ENCODE measurements around the gene FMOD. TPM values are rescaled to one million over a fixed set of nuclear protein-coding genes. Genes with fewer than 3 reads are reported as not detected.

FMOD gene
- total RNA-seq, 1 donor from 2014 or later, result 2.5 TPM

GRCh38 chr1:203311368-203312301 is 39.3 kb downstream of the FMOD start:
- Mint-ChIP-seq H3K9me3 (ENCODE audit: low read depth) (no peaks in the 10 kb centered on the region), H3K4me3 (ENCODE audit: low read depth) (no peak overlapping the region), H3K27ac (peak overlapping the region; percentile 45), H3K27me3 (no peaks in the 10 kb centered on the region), H3K4me1 (ENCODE audit: low read depth) (peaks cover 37% of the 10 kb centered on the region), H3K36me3 (ENCODE audit: insufficient read depth) (peaks cover 32% of the 10 kb centered on the region)
- TF ChIP-seq CTCF (IDR thresholded peaks at IDR 0.05; ENCODE audit: unreplicated experiment), result no peak
- DNase-seq (ENCODE audit: low spot score, unreplicated experiment), result no peak

- Mint-ChIP-seq H3K36me3 (ENCODE audit: insufficient read depth) (peaks cover 29% of the 10 kb centered on the region), H3K4me1 (ENCODE audit: low read depth) (peaks cover 37% of the 10 kb centered on the region), H3K9me3 (ENCODE audit: low read depth) (no peaks in the 10 kb centered on the region), H3K4me3 (ENCODE audit: low read depth) (peak overlapping the region; percentile 95), H3K27ac (peak overlapping the region; percentile 2), H3K27me3 (no peaks in the 10 kb centered on the region)
- DNase-seq (ENCODE audit: low spot score, unreplicated experiment), result no peak
- no peak for TF ChIP-seq CTCF (IDR thresholded peaks at IDR 0.05; ENCODE audit: unreplicated experiment)
These were observed 42.0 kb downstream of the FMOD start for GRCh38 chr1:203308923-203309331.

- H3K4me1 Mint-ChIP-seq (ENCODE audit: low read depth), result peaks cover 42% of the 10 kb centered on the region
- peak overlapping the region; percentile 95 for H3K4me3 Mint-ChIP-seq (ENCODE audit: low read depth)
- no peaks in the 10 kb centered on the region for H3K9me3 Mint-ChIP-seq (ENCODE audit: low read depth)
- H3K27ac Mint-ChIP-seq, result peak overlapping the region; percentile 40
- no peak for TF ChIP-seq CTCF (IDR thresholded peaks at IDR 0.05; ENCODE audit: unreplicated experiment)
- no peak for DNase-seq (ENCODE audit: low spot score, unreplicated experiment)
- H3K36me3 Mint-ChIP-seq (ENCODE audit: insufficient read depth), result peaks cover 25% of the 10 kb centered on the region
- no peaks in the 10 kb centered on the region for H3K27me3 Mint-ChIP-seq
These were observed 42.5 kb downstream of the FMOD start for GRCh38 chr1:203308328-203308922.

- DNase-seq (ENCODE audit: low spot score, unreplicated experiment), result no peak
- H3K4me3 Mint-ChIP-seq (ENCODE audit: low read depth), result peak overlapping the region; percentile 95
- H3K9me3 Mint-ChIP-seq (ENCODE audit: low read depth), result no peaks in the 10 kb centered on the region
- H3K27ac Mint-ChIP-seq, result peak overlapping the region; percentile 40
- peaks cover 25% of the 10 kb centered on the region for H3K36me3 Mint-ChIP-seq (ENCODE audit: insufficient read depth)
- H3K27me3 Mint-ChIP-seq, result no peaks in the 10 kb centered on the region
- H3K4me1 Mint-ChIP-seq (ENCODE audit: low read depth), result peaks cover 45% of the 10 kb centered on the region
- no peak for TF ChIP-seq CTCF (IDR thresholded peaks at IDR 0.05; ENCODE audit: unreplicated experiment)
These were observed 43.2 kb downstream of the FMOD start for GRCh38 chr1:203307641-203308126.

- Mint-ChIP-seq H3K27me3 (no peaks in the 10 kb centered on the region), H3K9me3 (ENCODE audit: low read depth) (no peaks in the 10 kb centered on the region), H3K4me3 (ENCODE audit: low read depth) (peak overlapping the region; percentile 95), H3K36me3 (ENCODE audit: insufficient read depth) (peaks cover 25% of the 10 kb centered on the region), H3K27ac (peak overlapping the region; percentile 94), H3K4me1 (ENCODE audit: low read depth) (peaks cover 45% of the 10 kb centered on the region)
- TF ChIP-seq CTCF (IDR thresholded peaks at IDR 0.05; ENCODE audit: unreplicated experiment), result no peak
- DNase-seq (ENCODE audit: low spot score, unreplicated experiment), result no peak
These were observed 43.9 kb downstream of the FMOD start for GRCh38 chr1:203306965-203307541.

Data from progenitor cell of endocrine pancreas (in vitro differentiated cells).